ENCODE data around the gene LGALS7.
"Not testable (repeated sequence)": the region's sequence is repeated elsewhere in the genome, so short reads cannot be mapped to it uniquely, and the experiment has no call there.

Gene LGALS7

GRCh38 chr19:38773469-38774177 lies at the start of gene LGALS7:
LGALS7 (minus strand) TSS chr19:38773517; CDS start chr19:38773492, 25 bp downstream.
- no peak for DNase-seq

DNA sequence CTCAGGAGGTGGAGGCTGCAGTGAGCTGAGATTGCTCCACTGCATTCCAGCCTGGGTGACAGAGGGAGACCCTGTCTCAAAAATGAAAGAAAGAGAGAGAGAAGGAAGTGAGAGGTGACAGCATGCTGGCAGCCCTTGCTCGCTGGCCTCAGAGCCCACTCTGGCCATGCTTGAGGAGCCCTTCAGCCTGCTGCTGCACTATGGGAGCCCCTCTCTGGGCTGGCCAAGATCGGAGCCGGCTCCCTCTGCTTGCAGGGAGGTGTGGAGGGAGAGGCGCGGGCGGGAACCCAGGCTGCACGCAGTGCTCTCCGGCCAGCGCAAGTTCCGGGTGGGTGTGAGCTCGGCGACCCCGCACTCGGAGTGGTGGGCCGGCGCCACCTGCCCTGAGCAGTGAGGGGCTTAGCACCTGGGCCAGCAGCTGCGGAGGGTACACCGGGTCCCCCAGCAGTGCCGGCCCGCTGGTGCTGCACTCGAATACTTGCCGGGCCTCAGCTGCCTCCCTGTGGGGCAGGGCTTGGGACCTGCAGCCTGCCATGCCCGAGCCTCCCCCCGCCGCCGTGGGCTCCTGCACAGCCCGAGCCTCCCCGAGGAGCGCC lies 48.0 kb upstream of the LGALS7 start:
- not testable (repeated sequence) for DNase-seq

DNA sequence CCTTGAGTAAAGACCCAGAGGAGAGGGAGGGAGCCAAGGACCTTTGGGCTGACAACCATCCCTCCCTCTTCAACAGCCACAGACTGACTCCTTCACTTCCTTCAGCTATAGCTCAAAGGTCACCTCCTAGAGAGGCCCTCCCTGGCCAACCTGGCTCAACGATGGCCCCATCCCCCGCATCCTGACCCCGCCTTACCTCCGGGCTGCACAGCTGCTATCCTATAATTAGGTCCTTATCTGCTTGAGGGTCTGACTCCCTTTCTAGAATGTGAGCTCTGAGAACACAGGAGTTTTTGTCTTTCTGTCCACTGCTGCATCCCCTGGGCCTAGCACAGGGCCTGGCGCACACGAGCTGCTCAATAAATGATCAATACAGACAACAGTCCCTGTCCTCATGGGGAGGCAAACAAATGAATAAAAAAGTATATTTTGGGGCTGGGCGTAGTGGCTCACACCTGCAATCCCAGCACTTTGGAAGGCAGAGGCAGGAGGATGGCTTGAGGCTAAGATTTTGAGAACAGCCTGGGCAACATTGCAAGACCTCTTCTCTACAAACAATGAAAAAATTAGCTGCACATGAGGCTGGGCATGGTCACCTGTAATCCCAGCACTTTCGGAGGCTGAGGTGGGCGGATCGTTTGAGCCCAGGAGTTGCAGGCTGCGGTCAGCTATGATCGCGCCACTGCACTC lies 46.1 kb upstream of the LGALS7 start:
- DNase-seq, result no peak

GRCh38 chr19:38817081-38817480 lies 43.8 kb upstream of the LGALS7 start:
- DNase-seq, result no peak

DNA sequence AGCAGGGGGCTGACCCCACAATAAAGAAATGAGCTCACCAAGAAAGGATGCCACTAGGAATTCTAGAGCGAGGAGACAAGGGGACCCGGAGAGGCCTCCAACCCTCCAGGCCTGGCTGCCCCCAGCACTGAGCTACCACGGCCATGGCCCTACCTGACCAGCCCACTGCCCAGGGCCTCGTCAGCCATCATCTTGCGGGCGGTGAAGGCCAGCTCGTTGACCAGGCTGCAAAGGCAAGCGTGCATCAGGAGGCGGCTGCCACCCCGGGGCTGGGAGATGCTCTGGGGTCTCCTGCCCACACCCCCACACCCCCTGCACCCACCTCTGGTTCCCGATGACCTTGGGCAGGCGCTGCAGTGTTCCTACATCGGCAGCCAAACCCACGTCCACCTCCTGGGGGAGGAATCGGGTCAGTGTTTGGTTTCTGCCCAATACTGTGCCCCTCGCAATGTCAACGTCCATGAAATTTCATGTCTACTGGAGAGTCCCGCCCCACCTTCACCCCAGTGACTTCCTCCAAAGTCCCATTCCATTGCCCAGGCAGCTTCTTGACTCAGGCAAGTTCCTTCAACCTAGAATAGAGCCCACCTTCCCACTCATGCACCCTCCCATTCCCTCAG lies 42.9 kb upstream of the LGALS7 start:
- no peak for DNase-seq

DNA sequence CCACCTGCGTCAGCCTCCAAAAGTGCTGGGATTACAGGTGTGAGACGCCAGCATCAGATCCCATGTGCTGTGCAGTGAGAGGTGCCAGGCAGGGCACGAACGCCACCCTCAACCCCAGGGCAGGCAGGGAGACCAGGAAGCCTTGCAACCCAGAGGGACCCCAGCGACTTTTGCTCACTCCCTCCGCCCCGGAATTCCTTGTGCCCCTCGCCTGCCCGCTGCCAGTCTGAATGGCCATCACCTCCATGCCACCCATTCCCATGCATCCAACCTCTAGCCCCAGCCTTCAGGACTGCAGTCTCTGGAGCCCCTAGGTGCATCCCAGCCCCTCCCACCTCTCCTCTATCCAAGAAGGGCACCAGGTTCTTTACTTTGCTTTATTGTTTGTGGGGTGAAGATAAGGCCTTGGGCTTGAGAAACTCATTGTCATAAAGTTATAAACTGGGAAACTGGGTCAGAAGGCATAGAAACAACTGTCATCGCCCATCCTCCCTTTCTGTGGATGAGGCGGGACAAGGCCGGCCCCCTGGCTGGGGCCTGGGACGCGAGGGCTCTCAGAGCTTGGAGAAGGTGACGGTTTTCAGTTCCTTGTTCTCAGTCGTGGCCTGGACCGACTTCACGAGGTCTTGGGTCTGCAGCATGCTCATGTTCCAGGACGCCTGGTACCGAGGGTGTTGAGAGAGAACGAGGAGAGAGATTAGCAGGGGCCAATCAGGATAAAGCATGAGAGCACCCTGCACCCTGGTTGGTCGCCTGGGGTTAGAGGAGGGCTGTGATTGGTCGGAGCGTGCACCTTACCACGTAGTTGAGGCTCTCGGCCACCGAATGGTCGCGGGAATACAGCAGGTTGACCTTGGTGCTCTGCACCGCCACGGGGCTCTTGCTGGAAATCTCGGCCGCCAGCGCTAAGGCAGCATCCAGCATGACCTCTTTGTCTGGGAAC lies 42.0 kb upstream of the LGALS7 start:
- no peak for DNase-seq

DNA sequence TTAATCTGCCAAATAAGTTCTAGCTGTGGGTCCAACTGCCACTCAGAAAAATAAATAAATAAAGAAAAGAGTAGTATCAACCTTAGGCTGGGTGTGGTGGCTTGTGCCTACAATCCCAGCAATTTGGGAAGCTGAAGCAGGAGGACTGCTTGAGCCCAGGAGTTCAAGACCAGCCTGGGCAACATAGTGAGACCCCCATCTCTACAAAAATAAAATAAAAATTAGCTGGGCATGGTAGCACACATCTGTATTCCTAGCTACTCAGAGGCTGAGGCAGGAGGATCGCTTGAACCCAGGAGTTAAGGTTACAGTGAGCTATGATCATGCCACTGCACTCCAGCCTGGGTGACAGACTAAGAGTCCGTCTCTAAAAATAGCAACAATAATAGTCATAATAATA lies 40.6 kb upstream of the LGALS7 start:
- not testable (repeated sequence) for DNase-seq

- no peak for DNase-seq
Observed at GRCh38 chr19:38813323-38813722, 40.0 kb upstream of the LGALS7 start.

DNA sequence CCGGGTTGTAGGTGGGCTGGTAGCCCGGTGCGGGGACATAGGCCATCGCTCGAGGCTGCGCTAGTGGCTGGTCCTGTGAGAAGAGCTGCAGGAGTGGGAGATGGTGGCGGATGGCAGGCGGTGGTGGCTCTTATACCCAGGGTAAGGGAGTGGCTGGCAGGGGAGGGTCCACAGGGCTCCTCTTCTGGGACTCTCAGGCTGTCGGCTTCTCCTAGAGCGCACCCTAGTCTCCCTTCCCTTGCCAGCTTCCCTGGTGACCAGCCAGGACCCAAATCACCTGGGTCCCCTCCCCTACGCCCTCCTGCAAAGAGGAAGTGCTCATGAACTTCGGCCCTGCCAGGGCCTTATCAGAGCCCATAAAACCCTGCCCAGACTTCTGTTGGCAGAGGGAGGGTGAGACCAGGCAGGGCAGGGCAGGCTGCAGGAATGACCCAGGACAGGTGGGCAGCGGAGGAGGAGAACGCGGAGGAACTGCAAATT lies 39.6 kb upstream of the LGALS7 start, which contains the start of gene LGALS4:
LGALS4 (minus strand) TSS at position 105 of the 480 bp plus-strand sequence; CDS start at position 46, 59 bp downstream.
- DNase-seq, result no peak

- no peak for DNase-seq
Observed at GRCh38 chr19:38812009-38812840, 38.9 kb upstream of the LGALS7 start.

DNA sequence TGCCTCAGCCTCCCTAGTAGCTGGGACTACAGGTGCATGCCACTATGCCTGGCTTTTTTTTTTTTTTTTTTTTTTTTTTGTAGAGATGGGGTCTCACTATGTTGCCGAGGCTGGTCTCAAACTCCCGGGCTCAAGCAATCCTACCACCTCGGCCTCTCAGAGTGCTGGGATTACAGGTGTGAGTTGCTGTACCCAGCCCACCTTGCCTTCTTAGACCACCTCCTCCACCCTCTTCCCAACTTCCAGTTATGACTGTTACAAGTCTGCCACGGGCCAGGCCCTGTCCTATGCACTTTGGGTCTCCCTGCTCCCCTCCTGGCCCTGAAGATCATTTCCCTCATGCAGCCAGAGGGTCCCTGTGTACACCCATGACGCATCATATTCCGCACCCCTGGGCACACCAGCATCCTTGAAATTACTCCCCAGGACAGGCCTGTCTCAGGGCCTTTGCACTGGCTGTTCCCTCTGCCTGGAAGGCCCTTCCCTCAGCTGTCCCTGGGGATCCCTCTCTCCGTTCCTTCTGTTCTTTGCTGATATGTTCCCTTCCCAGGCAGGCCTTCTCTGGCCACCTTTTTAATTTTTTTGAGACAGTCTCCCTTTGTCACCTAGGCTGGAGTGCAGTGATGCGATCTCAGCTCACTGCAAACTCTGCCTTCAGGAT lies 36.4 kb upstream of the LGALS7 start:
- DNase-seq, result no peak

- DNase-seq, result no peak
Observed at GRCh38 chr19:38808741-38809140, 35.4 kb upstream of the LGALS7 start.

DNA sequence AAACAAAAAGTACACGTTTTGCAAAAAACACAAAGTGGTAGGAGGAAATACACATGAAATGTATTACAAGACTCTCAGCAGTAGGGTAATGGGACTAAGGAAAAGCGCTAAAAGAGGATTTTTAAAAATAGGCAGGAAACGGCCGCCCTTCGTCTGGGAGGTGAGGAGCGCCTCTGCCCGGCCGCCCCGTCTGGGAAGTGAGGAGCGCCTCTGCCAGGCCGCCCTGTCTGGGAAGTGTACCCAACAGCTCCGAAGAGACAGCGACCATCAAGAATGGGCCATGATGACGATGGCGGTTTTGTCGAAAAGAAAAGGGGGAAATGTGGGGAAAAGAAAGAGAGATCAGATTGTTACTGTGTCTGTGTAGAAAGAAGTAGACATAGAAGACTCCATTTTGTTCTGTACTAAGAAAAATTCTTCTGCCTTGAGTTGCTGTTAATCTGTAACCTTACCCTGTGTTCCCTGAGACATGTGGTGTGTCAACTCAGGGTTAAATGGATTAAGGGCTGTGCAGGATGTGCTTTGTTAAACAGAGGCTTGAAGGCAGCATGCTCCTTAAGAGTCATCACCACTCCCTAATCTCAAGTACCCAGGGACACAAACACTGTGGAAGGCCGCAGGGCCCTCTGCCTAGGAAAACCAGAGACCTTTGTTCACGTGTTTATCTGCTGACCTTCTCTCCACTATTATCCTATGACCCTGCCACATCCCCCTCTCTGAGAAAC lies 34.2 kb upstream of the LGALS7 start:
- not testable (repeated sequence) for DNase-seq

DNA sequence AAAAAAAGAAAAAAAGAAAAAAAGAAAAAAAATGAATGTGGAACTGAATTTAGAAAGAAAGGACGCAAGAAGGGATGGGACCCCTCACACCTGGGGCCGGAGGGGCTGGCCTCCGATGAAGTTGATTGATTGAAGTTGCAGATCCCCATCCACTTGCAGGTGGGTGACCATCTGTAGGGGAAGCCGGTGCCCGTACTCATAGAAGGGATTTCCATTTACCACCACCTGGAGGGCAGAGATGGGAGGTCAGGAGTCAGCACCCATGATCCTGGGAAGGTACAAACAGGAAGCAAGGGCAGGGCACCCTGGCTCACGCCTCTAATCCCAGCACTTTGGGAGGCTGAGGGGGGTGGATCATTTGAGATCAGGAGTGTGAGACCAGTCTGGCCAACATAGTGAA lies 33.1 kb upstream of the LGALS7 start:
- no peak for DNase-seq

- no peak for DNase-seq
Observed at GRCh38 chr19:38805180-38805579, 31.9 kb upstream of the LGALS7 start.

DNA sequence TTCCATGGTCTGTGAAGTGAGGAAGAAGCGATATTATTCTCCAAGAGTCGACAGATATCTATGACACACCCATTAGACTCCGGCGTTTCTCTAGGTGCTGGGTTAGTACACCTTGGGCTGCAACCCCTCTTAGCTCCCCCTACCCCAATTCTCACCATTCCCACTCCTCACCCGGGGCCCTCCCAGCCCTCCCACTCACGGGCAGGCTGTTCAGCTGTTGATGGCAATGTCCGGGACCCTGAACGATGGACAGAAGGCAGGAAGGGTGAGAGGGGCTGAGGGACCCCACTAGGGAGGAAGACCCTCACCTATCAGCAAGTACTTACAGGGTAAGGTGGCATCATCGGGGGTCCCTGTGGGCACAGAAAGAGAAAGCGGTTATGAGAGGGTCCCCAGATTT lies 30.2 kb upstream of the LGALS7 start:
- no peak for DNase-seq

GRCh38 chr19:38801359-38802095 lies 28.2 kb upstream of the LGALS7 start:
- no peak for DNase-seq

GRCh38 chr19:38800577-38801347 lies 27.4 kb upstream of the LGALS7 start:
- no peak for DNase-seq

All from amniotic stem cell (primary cell).